MCF 10A (cell line): ENCODE data around the gene CCDC60. TPM values are rescaled to one million over a fixed set of nuclear protein-coding genes. Genes with fewer than 3 reads are reported as not detected.

Experiments
- Bru-seq: library from RNA; stranded (reverse); fragments of 400-500 nt; gene quantifications from one replicate; lab custom pipeline; 2021; lab: Mats Ljungman, UMichigan
- BruChase-seq, 2 experiments: library from RNA; stranded (reverse); fragments of 400-500 nt; gene quantifications; one replicate each; lab custom pipeline; 2021; lab: Mats Ljungman, UMichigan
- BruUV-seq: library from RNA; stranded (reverse); fragments of 400-500 nt; replicated peaks from 2 replicates; lab custom pipeline; 2021; lab: Mats Ljungman, UMichigan
- CTCF ChIA-PET: fragments of 300-600 bp; sonication (Branson Sonifier 250); formaldehyde crosslinking; extraction: SDS; loops from one replicate; lab custom pipeline; 2021; ENCODE audit warnings: antibody characterized with exemption, inconsistent platforms; lab: Yijun Ruan, JAX
- POLR2A ChIA-PET: fragments of 300-600, 350-650 bp; sonication (Branson Sonifier 250); formaldehyde crosslinking; extraction: SDS; loops from one replicate; lab custom pipeline; 2020; ENCODE audit warnings: antibody characterized with exemption, inconsistent platforms; lab: Yijun Ruan, JAX
- DNase-seq: peaks from one replicate; pipeline ENCODE4 v3.0.0-alpha.2; 2018; ENCODE audit not compliant: unreplicated experiment
- H3K27ac Mint-ChIP-seq: one replicate; pipeline ENCODE4 v1.8.0; 2022; ENCODE audit warnings: mild to moderate bottlenecking, low read depth, mixed read lengths; ENCODE audit not compliant: unreplicated experiment
- H3K27me3 Mint-ChIP-seq: one replicate; pipeline ENCODE4 v1.8.0; 2022; ENCODE audit warnings: mixed read lengths; ENCODE audit not compliant: insufficient read depth, unreplicated experiment
- H3K36me3 Mint-ChIP-seq: one replicate; pipeline ENCODE4 v1.8.0; 2022; ENCODE audit warnings: mild to moderate bottlenecking, moderate library complexity, mixed read lengths; ENCODE audit not compliant: insufficient read depth, unreplicated experiment
- H3K4me1 Mint-ChIP-seq: one replicate; pipeline ENCODE4 v1.8.0; 2022; ENCODE audit warnings: mixed read lengths; ENCODE audit not compliant: insufficient read depth, unreplicated experiment
- H3K4me3 Mint-ChIP-seq: one replicate; pipeline ENCODE4 v1.8.0; 2022; ENCODE audit warnings: mild to moderate bottlenecking, moderate library complexity, mixed read lengths; ENCODE audit not compliant: unreplicated experiment
- H3K9me3 Mint-ChIP-seq: one replicate; pipeline ENCODE4 v1.8.0; 2022; ENCODE audit warnings: mixed read lengths; ENCODE audit not compliant: unreplicated experiment
- intact Hi-C: fragments of 100-400 bp; cut with micrococcal nuclease; formaldehyde crosslinking; loops from 2 replicates; pipeline ENCODE4 v1.14.1; 2022
- long read RNA-seq: library from polyadenylated mRNA; stranded (forward); transcript quantifications from one replicate; pipeline ENCODE4 v2.0.0, GENCODE V29; 2022
- total RNA-seq: library from RNA; stranded (reverse); gene quantifications from 2 replicates; pipeline ENCODE4 v1.2.3, GENCODE V29; 2022
- TF ChIP-seq, protein P1 (sequence below): fragments of 200-600 bp; IDR thresholded peaks from one replicate; pipeline ENCODE4 v1.8.0; 2022; ENCODE audit warnings: antibody characterized with exemption, mild to moderate bottlenecking; ENCODE audit not compliant: unreplicated experiment

Gene CCDC60, protein sequence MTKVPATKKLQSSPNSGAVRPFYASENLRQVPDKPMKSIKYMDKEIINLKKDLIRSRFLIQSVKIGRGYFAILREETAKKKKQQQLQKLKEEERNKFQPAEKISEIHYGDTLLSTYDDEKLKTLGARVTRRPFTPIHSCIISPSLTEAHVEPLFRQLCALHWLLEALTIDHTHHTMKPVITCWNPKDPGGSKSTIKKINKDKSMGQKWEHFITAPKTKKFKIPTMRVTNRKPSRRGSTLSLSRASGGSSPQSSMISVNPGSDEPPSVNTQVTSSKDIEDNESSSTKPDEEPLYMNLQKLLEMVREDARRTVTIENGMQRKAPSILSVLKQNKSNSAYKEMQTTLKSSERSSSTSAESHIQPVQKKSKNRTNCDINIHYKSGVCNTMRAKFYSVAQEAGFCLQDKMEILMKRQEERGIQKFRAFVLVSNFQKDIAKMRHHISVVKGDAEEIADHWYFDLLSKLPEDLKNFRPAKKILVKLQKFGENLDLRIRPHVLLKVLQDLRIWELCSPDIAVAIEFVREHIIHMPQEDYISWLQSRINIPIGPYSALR
- total RNA-seq (not detected in 2 replicates), Bru-seq, nascent RNA (percentile 2 among the genes with signal in this experiment), BruChase-seq, experiment 1, labeled RNA remaining after a 6-hour chase (percentile 1 among the genes with signal in this experiment), BruChase-seq, experiment 2, labeled RNA remaining after a 2-hour chase (percentile 2 among the genes with signal in this experiment)
- long read RNA-seq = 0 reads

DNA sequence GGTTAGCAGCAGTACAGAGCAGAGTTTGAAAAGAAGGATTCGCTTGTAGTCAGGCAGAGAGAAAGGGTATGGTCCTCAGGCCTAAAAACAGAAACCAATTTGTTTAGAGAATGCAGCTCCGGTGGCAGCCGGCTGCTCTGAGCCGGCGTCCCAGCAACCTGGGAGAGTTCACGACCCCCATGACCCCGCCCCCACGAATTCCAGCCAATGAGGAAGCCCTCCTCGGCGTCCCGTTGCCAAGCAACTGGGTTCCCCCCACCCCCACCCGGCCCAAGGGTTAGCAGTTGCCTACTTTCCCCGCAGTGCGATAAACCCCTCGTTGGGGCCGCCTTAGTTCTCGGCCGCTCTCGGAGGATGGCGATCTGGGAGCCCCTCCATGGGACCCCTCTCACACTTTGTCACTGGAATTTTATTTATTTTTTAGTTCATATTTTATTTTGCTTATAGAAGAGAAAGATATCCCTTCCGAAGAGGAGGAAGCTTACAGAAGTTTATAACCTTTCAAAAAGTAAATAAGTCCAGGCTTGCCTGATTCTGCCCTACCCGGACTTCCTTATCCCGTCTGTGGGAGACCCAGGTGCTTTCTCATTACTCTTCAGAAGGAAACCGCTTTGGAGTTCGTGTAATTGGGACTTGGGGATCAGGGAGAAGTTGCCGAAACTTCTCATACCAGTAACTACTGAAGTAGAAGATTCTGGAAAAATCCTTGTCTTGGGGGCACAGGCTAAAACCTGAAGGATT, at the start of gene CCDC60:
Gene CCDC60, plus strand, starts transcription at position 300 of the 741 bp plus-strand sequence. CDS start 448 bp downstream, outside the sequence.
- H3K27me3 Mint-ChIP-seq = no peaks in the 10 kb centered on the region
- no peak within 1 kb of the TSS for H3K4me3 Mint-ChIP-seq
- H3K36me3 Mint-ChIP-seq = no peaks in the 10 kb centered on the region

GRCh38 chr12:119288576-119288975, 46.0 kb upstream of the CCDC60 start:
- no TSS peak for BruUV-seq
- Mint-ChIP-seq H3K9me3 (peaks cover 39% of the 10 kb centered on the region), H3K27ac (no peak overlapping the region), H3K27me3 (no peaks in the 10 kb centered on the region), H3K4me1 (no peaks in the 10 kb centered on the region), H3K4me3 (no peak overlapping the region), H3K36me3 (no peaks in the 10 kb centered on the region)
- TF ChIP-seq, protein P1, sequence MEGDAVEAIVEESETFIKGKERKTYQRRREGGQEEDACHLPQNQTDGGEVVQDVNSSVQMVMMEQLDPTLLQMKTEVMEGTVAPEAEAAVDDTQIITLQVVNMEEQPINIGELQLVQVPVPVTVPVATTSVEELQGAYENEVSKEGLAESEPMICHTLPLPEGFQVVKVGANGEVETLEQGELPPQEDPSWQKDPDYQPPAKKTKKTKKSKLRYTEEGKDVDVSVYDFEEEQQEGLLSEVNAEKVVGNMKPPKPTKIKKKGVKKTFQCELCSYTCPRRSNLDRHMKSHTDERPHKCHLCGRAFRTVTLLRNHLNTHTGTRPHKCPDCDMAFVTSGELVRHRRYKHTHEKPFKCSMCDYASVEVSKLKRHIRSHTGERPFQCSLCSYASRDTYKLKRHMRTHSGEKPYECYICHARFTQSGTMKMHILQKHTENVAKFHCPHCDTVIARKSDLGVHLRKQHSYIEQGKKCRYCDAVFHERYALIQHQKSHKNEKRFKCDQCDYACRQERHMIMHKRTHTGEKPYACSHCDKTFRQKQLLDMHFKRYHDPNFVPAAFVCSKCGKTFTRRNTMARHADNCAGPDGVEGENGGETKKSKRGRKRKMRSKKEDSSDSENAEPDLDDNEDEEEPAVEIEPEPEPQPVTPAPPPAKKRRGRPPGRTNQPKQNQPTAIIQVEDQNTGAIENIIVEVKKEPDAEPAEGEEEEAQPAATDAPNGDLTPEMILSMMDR = no peak
- intact Hi-C loops = no loop called here
- no peak for DNase-seq
- CTCF ChIA-PET = interaction anchor here (0.7 kb wide), 1 partner anchor 51 kb away, joined by 3 read pairs; no protein-coding TSS in a partner anchor
- POLR2A ChIA-PET = no interaction called here

More for the DNA sequence above, at the start of gene CCDC60:
- TF ChIP-seq, protein P1 = no peak
- Mint-ChIP-seq H3K9me3 (peaks cover 47% of the 10 kb centered on the region), H3K4me1 (no peaks in the 10 kb centered on the region), H3K27ac (no peak within 1 kb of the TSS)
- no peak for DNase-seq
- BruUV-seq = no TSS peak
- intact Hi-C loops = no loop called here
- CTCF ChIA-PET = no interaction called here
- POLR2A ChIA-PET = no interaction called here

GRCh38 chr12:119292893-119293630, 41.5 kb upstream of the CCDC60 start:
- ChIA-PET CTCF (no interaction called here), POLR2A (no interaction called here)
- Mint-ChIP-seq H3K4me1 (no peaks in the 10 kb centered on the region), H3K27me3 (no peaks in the 10 kb centered on the region), H3K27ac (no peak overlapping the region), H3K4me3 (no peak overlapping the region), H3K36me3 (no peaks in the 10 kb centered on the region), H3K9me3 (peaks cover 59% of the 10 kb centered on the region)
- DNase-seq = no peak
- intact Hi-C loops = no loop called here
- TF ChIP-seq, protein P1 = no peak
- BruUV-seq = no TSS peak
